Hepatocyte (in vitro differentiated cells): ENCODE measurements around the gene S100A7A.
"Not testable (repeated sequence)": the region's sequence is repeated elsewhere in the genome, so short reads cannot be mapped to it uniquely, and the experiment has no call there.

ENCODE experiments used
- EZH2 ChIP-seq: fragments of 200-600 bp; sonication (generic); IDR thresholded peaks from 2 replicates; pipeline ENCODE4 v1.6.1; 2016; ENCODE audit warnings: antibody characterized with exemption, mild to moderate bottlenecking, borderline replicate concordance
- EZH2phosphoT487 ChIP-seq: fragments of 200-600 bp; sonication (generic); IDR thresholded peaks from one replicate; pipeline ENCODE4 v1.6.1; 2018; ENCODE audit warnings: antibody characterized with exemption, mild to moderate bottlenecking, low read depth, moderate library complexity; ENCODE audit not compliant: unreplicated experiment, severe bottlenecking
- TF ChIP-seq, protein P1 (sequence below): fragments of 200-600 bp; sonication (generic); IDR thresholded peaks from 2 replicates; pipeline ENCODE4 v1.5.1; 2016; ENCODE audit warnings: antibody characterized with exemption, mild to moderate bottlenecking; ENCODE audit not compliant: poor library complexity

DNA sequence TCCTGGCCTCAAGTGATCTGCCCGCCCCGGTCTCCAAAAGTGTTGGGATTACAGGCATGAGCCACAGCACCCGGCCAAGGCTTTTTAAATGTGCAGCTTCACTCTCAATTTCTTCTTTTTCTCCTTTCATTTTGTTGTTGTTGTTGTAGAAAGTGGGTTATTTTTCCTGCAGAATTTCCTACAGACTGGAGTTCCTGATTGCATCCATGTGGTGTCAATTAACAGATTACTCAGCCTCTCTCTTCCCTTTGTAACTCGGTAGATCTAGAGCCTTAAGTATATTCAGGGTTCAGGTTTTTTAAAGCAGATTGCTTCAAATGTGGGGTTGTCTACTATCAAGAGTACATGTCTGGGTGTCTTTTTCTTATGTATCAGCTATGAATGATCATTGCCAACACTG is 32.5 kb downstream of the S100A7A start:
- not testable (repeated sequence) for TF ChIP-seq EZH2, EZH2phosphoT487
- TF ChIP-seq, protein P1, sequence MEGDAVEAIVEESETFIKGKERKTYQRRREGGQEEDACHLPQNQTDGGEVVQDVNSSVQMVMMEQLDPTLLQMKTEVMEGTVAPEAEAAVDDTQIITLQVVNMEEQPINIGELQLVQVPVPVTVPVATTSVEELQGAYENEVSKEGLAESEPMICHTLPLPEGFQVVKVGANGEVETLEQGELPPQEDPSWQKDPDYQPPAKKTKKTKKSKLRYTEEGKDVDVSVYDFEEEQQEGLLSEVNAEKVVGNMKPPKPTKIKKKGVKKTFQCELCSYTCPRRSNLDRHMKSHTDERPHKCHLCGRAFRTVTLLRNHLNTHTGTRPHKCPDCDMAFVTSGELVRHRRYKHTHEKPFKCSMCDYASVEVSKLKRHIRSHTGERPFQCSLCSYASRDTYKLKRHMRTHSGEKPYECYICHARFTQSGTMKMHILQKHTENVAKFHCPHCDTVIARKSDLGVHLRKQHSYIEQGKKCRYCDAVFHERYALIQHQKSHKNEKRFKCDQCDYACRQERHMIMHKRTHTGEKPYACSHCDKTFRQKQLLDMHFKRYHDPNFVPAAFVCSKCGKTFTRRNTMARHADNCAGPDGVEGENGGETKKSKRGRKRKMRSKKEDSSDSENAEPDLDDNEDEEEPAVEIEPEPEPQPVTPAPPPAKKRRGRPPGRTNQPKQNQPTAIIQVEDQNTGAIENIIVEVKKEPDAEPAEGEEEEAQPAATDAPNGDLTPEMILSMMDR, result not testable (repeated sequence)
